SU-DHL-6 (cell line): ENCODE measurements around the gene ELP2.

Experiments
- H2AFZ ChIP-seq: fragments of 200-600 bp; sonication (generic); 2 replicates; pipeline ENCODE4 v1.6.1; 2014; ENCODE audit warnings: low read depth, mild to moderate bottlenecking, moderate library complexity, mixed read lengths, antibody characterized with exemption, low read length; ENCODE audit not compliant: severe bottlenecking
- H3F3A ChIP-seq: fragments of 200-600 bp; shearing (Covaris generic); 2 replicates; pipeline ENCODE4 v1.6.0; 2016; ENCODE audit warnings: antibody characterized with exemption, mild to moderate bottlenecking; ENCODE audit not compliant: insufficient read depth
- H3K27ac ChIP-seq: fragments of 200-600 bp; sonication (generic); 2 replicates; pipeline ENCODE4 v1.5.1; 2016; ENCODE audit warnings: low read depth, mild to moderate bottlenecking, low read length, moderate library complexity, mixed read lengths
- H3K27me3 ChIP-seq: fragments of 200-600 bp; sonication (generic), shearing (Covaris generic); 2 replicates; pipeline ENCODE4 v1.6.0; 2014; ENCODE audit warnings: mild to moderate bottlenecking, low read length
- H3K36me3 ChIP-seq: fragments of 200-600 bp; sonication (generic); 2 replicates; pipeline ENCODE4 v1.6.1; 2014; ENCODE audit warnings: mild to moderate bottlenecking, low read length, mixed read lengths
- H3K4me2 ChIP-seq: fragments of 300-600, 200-600 bp; shearing (Covaris generic), sonication (generic); 2 replicates; pipeline ENCODE4 v1.6.0; 2014; ENCODE audit warnings: low read length, low read depth, mild to moderate bottlenecking; ENCODE audit not compliant: poor library complexity, severe bottlenecking
- H3K4me3 ChIP-seq: fragments of 200-600 bp; sonication (generic); 2 replicates; pipeline ENCODE4 v1.5.1; 2014; ENCODE audit warnings: antibody characterized with exemption, low read length, mild to moderate bottlenecking, mixed read lengths; ENCODE audit not compliant: insufficient read depth, poor library complexity, severe bottlenecking
- H3K79me2 ChIP-seq: fragments of 200-600 bp; sonication (generic); 2 replicates; pipeline ENCODE4 v1.6.1; 2014; ENCODE audit warnings: mild to moderate bottlenecking, low read length, moderate library complexity; ENCODE audit not compliant: insufficient read depth
- H3K9ac ChIP-seq: fragments of 200-600 bp; sonication (generic); 2 replicates; pipeline ENCODE4 v1.7.0; 2014; ENCODE audit warnings: mild to moderate bottlenecking, low read length
- H3K9me2 ChIP-seq: fragments of 200-600 bp; sonication (generic); replicated peaks from 2 replicates; pipeline ENCODE4 v1.6.1; 2014; ENCODE audit warnings: low read length; ENCODE audit not compliant: insufficient read depth
- H3K9me3 ChIP-seq: fragments of 200-600 bp; sonication (generic); 2 replicates; pipeline ENCODE4 v1.6.1; 2014; ENCODE audit warnings: low read length, mixed read lengths; ENCODE audit not compliant: insufficient read depth
- H4K20me1 ChIP-seq: fragments of 200-600 bp; sonication (generic); 2 replicates; pipeline ENCODE4 v1.6.1; 2014; ENCODE audit warnings: low read depth, mild to moderate bottlenecking, antibody characterized with exemption, low read length, moderate library complexity, mixed read lengths
- EZH2phosphoT487 ChIP-seq: fragments of 200-600 bp; sonication (generic), shearing (Covaris generic); conservative IDR thresholded peaks from 2 replicates; pipeline ENCODE4 v1.6.1; 2018; ENCODE audit warnings: mild to moderate bottlenecking, antibody characterized with exemption, low read length, moderate library complexity, mixed read lengths
- TF ChIP-seq, protein P1 (sequence below): fragments of 200-600 bp; sonication (generic); IDR thresholded peaks from one replicate; pipeline ENCODE4 v1.5.1; 2017; ENCODE audit warnings: antibody characterized with exemption, mild to moderate bottlenecking, low read length, moderate library complexity; ENCODE audit not compliant: insufficient read depth, poor library complexity, severe bottlenecking

Gene ELP2

DNA sequence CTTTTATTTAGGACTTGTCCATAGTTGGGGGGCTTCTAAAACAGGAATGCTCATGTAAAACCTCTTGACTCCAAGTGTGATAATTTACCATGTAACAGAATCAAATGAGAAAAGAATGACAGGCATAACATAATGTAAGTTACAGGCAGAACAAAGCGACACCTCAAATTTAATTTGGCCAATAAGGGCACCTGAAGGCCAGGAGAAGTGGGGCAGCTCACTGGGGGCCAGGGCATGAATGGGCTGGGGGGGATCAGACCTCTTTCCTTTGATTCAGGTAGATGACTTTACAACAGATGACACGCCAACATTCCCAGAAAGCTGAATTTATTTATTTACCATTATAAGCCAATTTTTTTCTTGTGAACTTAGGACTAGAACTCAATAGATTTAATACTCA, 72.1 kb downstream of the ELP2 start:
- TF ChIP-seq EZH2phosphoT487 = no peak
- TF ChIP-seq, protein P1, sequence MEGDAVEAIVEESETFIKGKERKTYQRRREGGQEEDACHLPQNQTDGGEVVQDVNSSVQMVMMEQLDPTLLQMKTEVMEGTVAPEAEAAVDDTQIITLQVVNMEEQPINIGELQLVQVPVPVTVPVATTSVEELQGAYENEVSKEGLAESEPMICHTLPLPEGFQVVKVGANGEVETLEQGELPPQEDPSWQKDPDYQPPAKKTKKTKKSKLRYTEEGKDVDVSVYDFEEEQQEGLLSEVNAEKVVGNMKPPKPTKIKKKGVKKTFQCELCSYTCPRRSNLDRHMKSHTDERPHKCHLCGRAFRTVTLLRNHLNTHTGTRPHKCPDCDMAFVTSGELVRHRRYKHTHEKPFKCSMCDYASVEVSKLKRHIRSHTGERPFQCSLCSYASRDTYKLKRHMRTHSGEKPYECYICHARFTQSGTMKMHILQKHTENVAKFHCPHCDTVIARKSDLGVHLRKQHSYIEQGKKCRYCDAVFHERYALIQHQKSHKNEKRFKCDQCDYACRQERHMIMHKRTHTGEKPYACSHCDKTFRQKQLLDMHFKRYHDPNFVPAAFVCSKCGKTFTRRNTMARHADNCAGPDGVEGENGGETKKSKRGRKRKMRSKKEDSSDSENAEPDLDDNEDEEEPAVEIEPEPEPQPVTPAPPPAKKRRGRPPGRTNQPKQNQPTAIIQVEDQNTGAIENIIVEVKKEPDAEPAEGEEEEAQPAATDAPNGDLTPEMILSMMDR = no peak
- H3K9me3 ChIP-seq = no peaks in the 10 kb centered on the region
- H3K27me3 ChIP-seq = no peaks in the 10 kb centered on the region
- no peak overlapping the region for H3K4me2 ChIP-seq
- H3K9me2 ChIP-seq = no peaks in the 10 kb centered on the region
- no peak overlapping the region for H3K9ac ChIP-seq
- H3K36me3 ChIP-seq = no peaks in the 10 kb centered on the region
- no peaks in the 10 kb centered on the region for H3K79me2 ChIP-seq
- no peak overlapping the region for H3K27ac ChIP-seq
- no peak overlapping the region for H2AFZ ChIP-seq
- no peaks in the 10 kb centered on the region for H4K20me1 ChIP-seq
- no peaks in the 10 kb centered on the region for H3F3A ChIP-seq
- H3K4me3 ChIP-seq = no peak overlapping the region

DNA sequence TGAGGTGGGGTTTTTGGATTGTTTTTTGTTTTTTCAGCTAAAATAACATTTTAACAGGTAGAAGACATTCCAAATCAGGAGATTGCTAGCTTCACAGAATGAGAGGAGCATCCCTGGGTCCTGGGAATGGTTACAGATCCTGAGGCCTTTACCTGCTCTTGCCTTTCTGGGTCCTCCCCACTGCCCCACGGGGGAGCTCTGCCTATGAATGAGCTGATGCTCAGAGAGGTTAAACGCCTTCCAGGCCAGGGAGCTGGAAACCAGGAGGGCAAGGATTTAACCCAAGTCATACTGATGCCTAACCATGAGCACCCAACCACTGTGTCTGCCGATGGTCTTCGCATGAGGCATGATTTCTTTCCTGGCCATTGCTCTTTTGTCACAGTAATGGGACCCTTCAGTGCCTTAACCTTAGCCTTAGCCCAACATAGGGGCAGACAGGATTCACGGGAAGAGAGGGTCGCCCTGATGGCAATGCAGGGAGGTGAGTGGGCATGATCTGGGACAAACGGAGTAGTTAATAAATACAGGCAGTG, 73.7 kb downstream of the ELP2 start:
- no peak overlapping the region for H2AFZ ChIP-seq
- no peaks in the 10 kb centered on the region for H4K20me1 ChIP-seq
- H3K9me2 ChIP-seq = no peaks in the 10 kb centered on the region
- H3K79me2 ChIP-seq = no peaks in the 10 kb centered on the region
- no peak overlapping the region for H3K4me3 ChIP-seq
- no peak overlapping the region for H3K4me2 ChIP-seq
- H3K27me3 ChIP-seq = no peaks in the 10 kb centered on the region
- no peak for TF ChIP-seq EZH2phosphoT487
- TF ChIP-seq, protein P1 = no peak
- H3K9me3 ChIP-seq = 0 out of 2 replicates have a peak, but pooled peaks cover 6% of the 10 kb centered on the region
- H3F3A ChIP-seq = no peaks in the 10 kb centered on the region
- no peaks in the 10 kb centered on the region for H3K36me3 ChIP-seq
- H3K27ac ChIP-seq = no peak overlapping the region
- H3K9ac ChIP-seq = no peak overlapping the region

DNA sequence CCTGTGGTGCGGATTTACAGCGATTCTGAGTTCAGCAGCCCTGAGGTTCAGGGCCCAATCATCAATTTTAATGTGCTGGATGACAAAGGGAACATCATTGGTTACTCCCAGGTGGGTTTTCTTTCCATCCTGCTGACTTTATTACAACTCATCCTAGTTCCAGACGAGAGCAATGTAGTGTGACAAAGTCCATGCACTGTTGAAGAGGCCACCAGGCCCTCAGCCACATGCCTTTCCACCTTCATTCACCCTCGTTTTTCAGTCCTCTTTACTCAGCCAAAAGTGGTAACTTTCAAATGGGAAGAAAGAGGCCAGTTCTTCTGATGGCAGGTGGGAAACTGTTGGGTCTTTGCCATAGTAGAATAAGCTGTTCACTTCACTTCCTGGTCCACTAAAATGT, 75.5 kb downstream of the ELP2 start:
- no peak overlapping the region for H3K9ac ChIP-seq
- H3K9me2 ChIP-seq = no peaks in the 10 kb centered on the region
- no peaks in the 10 kb centered on the region for H3K36me3 ChIP-seq
- no peaks in the 10 kb centered on the region for H3F3A ChIP-seq
- no peak overlapping the region for H3K4me2 ChIP-seq
- no peak overlapping the region for H3K27ac ChIP-seq
- H3K4me3 ChIP-seq = no peak overlapping the region
- no peaks in the 10 kb centered on the region for H4K20me1 ChIP-seq
- no peak for TF ChIP-seq EZH2phosphoT487
- TF ChIP-seq, protein P1 = no peak
- 0 out of 2 replicates have a peak, but pooled peaks cover 6% of the 10 kb centered on the region for H3K9me3 ChIP-seq
- no peaks in the 10 kb centered on the region for H3K27me3 ChIP-seq
- H2AFZ ChIP-seq = no peak overlapping the region
- no peaks in the 10 kb centered on the region for H3K79me2 ChIP-seq
